MCF 10A (cell line): ENCODE measurements around the gene DMRT1. TPM values are rescaled to one million over a fixed set of nuclear protein-coding genes. Genes with fewer than 3 reads are reported as not detected.

Experiments used
- BruUV-seq: library from RNA; stranded (reverse); fragments of 400-500 nt; replicated peaks from 2 replicates; lab custom pipeline; 2021; lab: Mats Ljungman, UMichigan
- CTCF ChIA-PET: fragments of 300-600 bp; sonication (Branson Sonifier 250); formaldehyde crosslinking; extraction: SDS; loops from one replicate; lab custom pipeline; 2021; ENCODE audit warnings: antibody characterized with exemption, inconsistent platforms; lab: Yijun Ruan, JAX
- POLR2A ChIA-PET: fragments of 300-600, 350-650 bp; sonication (Branson Sonifier 250); formaldehyde crosslinking; extraction: SDS; loops from one replicate; lab custom pipeline; 2020; ENCODE audit warnings: antibody characterized with exemption, inconsistent platforms; lab: Yijun Ruan, JAX
- DNase-seq: peaks from one replicate; pipeline ENCODE4 v3.0.0-alpha.2; 2018; ENCODE audit not compliant: unreplicated experiment
- H3K27ac Mint-ChIP-seq: one replicate; pipeline ENCODE4 v1.8.0; 2022; ENCODE audit warnings: mild to moderate bottlenecking, low read depth, mixed read lengths; ENCODE audit not compliant: unreplicated experiment
- H3K27me3 Mint-ChIP-seq: one replicate; pipeline ENCODE4 v1.8.0; 2022; ENCODE audit warnings: mixed read lengths; ENCODE audit not compliant: insufficient read depth, unreplicated experiment
- H3K36me3 Mint-ChIP-seq: one replicate; pipeline ENCODE4 v1.8.0; 2022; ENCODE audit warnings: mild to moderate bottlenecking, moderate library complexity, mixed read lengths; ENCODE audit not compliant: insufficient read depth, unreplicated experiment
- H3K4me1 Mint-ChIP-seq: one replicate; pipeline ENCODE4 v1.8.0; 2022; ENCODE audit warnings: mixed read lengths; ENCODE audit not compliant: insufficient read depth, unreplicated experiment
- H3K4me3 Mint-ChIP-seq: one replicate; pipeline ENCODE4 v1.8.0; 2022; ENCODE audit warnings: mild to moderate bottlenecking, moderate library complexity, mixed read lengths; ENCODE audit not compliant: unreplicated experiment
- H3K9me3 Mint-ChIP-seq: one replicate; pipeline ENCODE4 v1.8.0; 2022; ENCODE audit warnings: mixed read lengths; ENCODE audit not compliant: unreplicated experiment
- CTCF ChIP-seq: fragments of 200-600 bp; IDR thresholded peaks from one replicate; pipeline ENCODE4 v1.8.0; 2022; ENCODE audit warnings: antibody characterized with exemption, mild to moderate bottlenecking; ENCODE audit not compliant: unreplicated experiment
- intact Hi-C: fragments of 100-400 bp; cut with micrococcal nuclease; formaldehyde crosslinking; loops from 2 replicates; pipeline ENCODE4 v1.14.1; 2022
- total RNA-seq: library from RNA; stranded (reverse); gene quantifications from 2 replicates; pipeline ENCODE4 v1.2.3, GENCODE V29; 2022

The DMRT1 gene
- total RNA-seq, 1 experiment from 2014 or later, result not detected

GRCh38 chr9:826500-827280 is 14.8 kb upstream of the DMRT1 start:
- ChIA-PET CTCF (interaction anchor here (1.0 kb wide), 1 partner anchor 59 kb away, joined by 3 read pairs; no protein-coding TSS in a partner anchor), POLR2A (no interaction called here)
- Mint-ChIP-seq H3K4me1 (no peaks in the 10 kb centered on the region), H3K9me3 (no peaks in the 10 kb centered on the region), H3K27me3 (no peaks in the 10 kb centered on the region), H3K36me3 (no peaks in the 10 kb centered on the region), H3K4me3 (no peak overlapping the region), H3K27ac (no peak overlapping the region)
- no peak for DNase-seq
- no TSS peak for BruUV-seq
- TF ChIP-seq CTCF, result no peak
- intact Hi-C loops, result no loop called here

GRCh38 chr9:840343-840742 is 1.2 kb upstream of the DMRT1 start:
- CTCF ChIA-PET, result interaction anchor here (0.8 to 1.3 kb wide), 2 partner anchors 53 to 165 kb away, joined by 3 read pairs; no protein-coding TSS in a partner anchor
- Mint-ChIP-seq H3K4me1 (no peaks in the 10 kb centered on the region), H3K4me3 (no peak overlapping the region), H3K27ac (no peak overlapping the region), H3K36me3 (no peaks in the 10 kb centered on the region), H3K9me3 (no peaks in the 10 kb centered on the region), H3K27me3 (no peaks in the 10 kb centered on the region)
- no peak for DNase-seq
- intact Hi-C loops, result no loop called here
- POLR2A ChIA-PET, result no interaction called here
- no peak for TF ChIP-seq CTCF
- no TSS peak for BruUV-seq

GRCh38 chr9:842635-843426 is 1.3 kb downstream of the DMRT1 start:
- no peak for TF ChIP-seq CTCF
- Mint-ChIP-seq H3K9me3 (no peaks in the 10 kb centered on the region), H3K4me1 (peaks cover 14% of the 10 kb centered on the region), H3K36me3 (no peaks in the 10 kb centered on the region), H3K27ac (no peak overlapping the region), H3K27me3 (no peaks in the 10 kb centered on the region), H3K4me3 (no peak overlapping the region)
- DNase-seq, result no peak
- CTCF ChIA-PET, result no interaction called here
- intact Hi-C loops, result no loop called here
- no TSS peak for BruUV-seq
- POLR2A ChIA-PET, result no interaction called here

- Mint-ChIP-seq H3K4me3 (no peak overlapping the region), H3K27me3 (no peaks in the 10 kb centered on the region)
Measured at GRCh38 chr9:843427-843785, 1.9 kb downstream of the DMRT1 start.

More at GRCh38 chr9:843427-843785, 1.9 kb downstream of the DMRT1 start:
- no peaks in the 10 kb centered on the region for H3K9me3 Mint-ChIP-seq
- BruUV-seq, result no TSS peak
- H3K36me3 Mint-ChIP-seq, result no peaks in the 10 kb centered on the region
- intact Hi-C loops, result no loop called here
- ChIA-PET CTCF (no interaction called here), POLR2A (no interaction called here)
- H3K27ac Mint-ChIP-seq, result no peak overlapping the region
- DNase-seq, result no peak
- H3K4me1 Mint-ChIP-seq, result peaks cover 14% of the 10 kb centered on the region
- TF ChIP-seq CTCF, result no peak
